OCI-LY1 (cell line): ENCODE data around the gene ZNF521.
"Not testable (repeated sequence)": the region's sequence is repeated elsewhere in the genome, so short reads cannot be mapped to it uniquely, and the experiment has no call there.

Source experiments
- H2AFZ ChIP-seq: fragments of 200-600 bp; sonication (generic), shearing (Covaris generic); 2 replicates; pipeline ENCODE4 v1.6.0; 2014; ENCODE audit warnings: antibody characterized with exemption, mild to moderate bottlenecking, low read length
- H3F3A ChIP-seq: fragments of 200-600 bp; sonication (generic), shearing (Covaris generic); 2 replicates; pipeline ENCODE4 v1.6.0; 2014; ENCODE audit warnings: mild to moderate bottlenecking, antibody characterized with exemption, low read length, moderate library complexity; ENCODE audit not compliant: insufficient read depth
- H3K27ac ChIP-seq: fragments of 200-600 bp; sonication (generic); 2 replicates; pipeline ENCODE4 v1.5.1; 2014; ENCODE audit warnings: low read length, mixed run types, mild to moderate bottlenecking, low read depth; ENCODE audit not compliant: poor library complexity, severe bottlenecking
- H3K27me3 ChIP-seq: fragments of 200-600 bp; sonication (generic); 2 replicates; pipeline ENCODE4 v1.6.0; 2014; ENCODE audit warnings: antibody characterized with exemption, mild to moderate bottlenecking, low read length, moderate library complexity; ENCODE audit not compliant: insufficient read depth
- H3K36me3 ChIP-seq: fragments of 200-600 bp; sonication (generic); 2 replicates; pipeline ENCODE4 v1.6.1; 2014; ENCODE audit warnings: mild to moderate bottlenecking, antibody characterized with exemption, low read length, moderate library complexity, mixed read lengths; ENCODE audit not compliant: insufficient read depth
- H3K4me1 ChIP-seq: fragments of 200-600 bp; sonication (generic); 2 replicates; pipeline ENCODE4 v1.5.1; 2014; ENCODE audit warnings: mild to moderate bottlenecking, low read length, moderate library complexity; ENCODE audit not compliant: insufficient read depth, severe bottlenecking
- H3K4me2 ChIP-seq: fragments of 200-600 bp; sonication (generic), shearing (Covaris generic); 2 replicates; pipeline ENCODE4 v1.6.1; 2014; ENCODE audit warnings: low read length
- H3K4me3 ChIP-seq: fragments of 200-600 bp; sonication (generic); 2 replicates; pipeline ENCODE4 v1.5.1; 2014; ENCODE audit warnings: low read length, low read depth, mild to moderate bottlenecking, mixed read lengths; ENCODE audit not compliant: poor library complexity, severe bottlenecking
- H3K79me2 ChIP-seq: fragments of 200-600 bp; shearing (Covaris generic); 2 replicates; pipeline ENCODE4 v1.6.1; 2016; ENCODE audit warnings: mixed run types, low read length, mixed read lengths; ENCODE audit not compliant: insufficient read depth
- H3K9ac ChIP-seq: fragments of 200-600 bp; sonication (generic), shearing (Covaris generic); 2 replicates; pipeline ENCODE4 v1.6.1; 2014; ENCODE audit warnings: mild to moderate bottlenecking, low read length, mixed read lengths
- H3K9me2 ChIP-seq: fragments of 200-600 bp; sonication (generic), shearing (Covaris generic); 2 replicates; pipeline ENCODE4 v1.6.1; 2014; ENCODE audit warnings: low read depth, mild to moderate bottlenecking, low read length, mixed read lengths
- H3K9me3 ChIP-seq: fragments of 200-600 bp; shearing (Covaris generic); 2 replicates; pipeline ENCODE4 v1.6.1; 2014; ENCODE audit warnings: low read length, mixed read lengths
- H4K20me1 ChIP-seq: fragments of 200-600 bp; sonication (generic), shearing (Covaris generic); 2 replicates; pipeline ENCODE4 v1.6.0; 2016; ENCODE audit warnings: mild to moderate bottlenecking, low read length; ENCODE audit not compliant: insufficient read depth
- EZH2 ChIP-seq: fragments of 200-600 bp; sonication (generic), shearing (Covaris generic); IDR thresholded peaks from 2 replicates; pipeline ENCODE4 v1.8.0; 2017; ENCODE audit warnings: borderline replicate concordance, mixed run types, mild to moderate bottlenecking, antibody characterized with exemption, low read length, moderate library complexity, mixed read lengths
- TF ChIP-seq, protein P1 (sequence below): fragments of 200-600 bp; sonication (generic), shearing (Covaris generic); IDR thresholded peaks from 2 replicates; pipeline ENCODE4 v1.5.1; 2017; ENCODE audit warnings: mild to moderate bottlenecking, antibody characterized with exemption, low read length, moderate library complexity, mixed read lengths

ZNF521 gene

DNA sequence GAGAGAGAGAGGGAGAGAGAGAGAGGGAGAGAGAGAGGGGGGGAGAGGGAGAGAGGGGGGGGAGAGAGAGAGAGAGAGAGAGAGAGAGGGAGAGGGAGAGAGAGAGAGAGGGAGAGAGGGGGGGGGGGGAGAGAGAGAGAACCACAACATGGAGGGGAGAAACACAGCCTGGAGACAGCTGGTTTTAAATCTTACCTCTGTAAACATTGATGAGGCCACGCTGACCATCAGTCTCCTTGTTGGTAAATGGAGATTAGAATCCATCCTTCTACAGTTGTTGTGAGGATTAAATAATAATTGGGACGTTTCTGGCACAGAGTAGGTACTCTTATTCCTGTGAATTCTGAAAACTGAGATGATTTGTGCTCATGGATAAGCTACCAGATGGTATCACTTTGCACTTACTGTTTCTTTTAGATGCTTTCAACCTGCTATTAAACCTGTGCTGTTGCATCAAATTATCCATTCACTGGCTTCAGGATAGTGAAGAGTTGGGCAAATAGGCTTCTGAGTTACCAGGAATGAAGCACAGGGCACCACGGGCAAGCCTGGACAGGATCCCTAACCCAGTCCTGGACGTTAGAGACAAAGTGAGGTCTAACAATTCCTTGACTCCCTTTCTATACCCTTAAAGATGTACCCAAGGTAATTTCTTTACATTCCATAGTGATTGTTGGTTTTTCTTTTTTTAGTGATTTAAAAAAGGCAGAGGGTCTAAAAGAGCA, 318.1 kb downstream of the ZNF521 start:
- Histone ChIP-seq H3K79me2 (no peaks in the 10 kb centered on the region), H3K4me3 (no peak overlapping the region), H3K9me2 (no peaks in the 10 kb centered on the region), H3K36me3 (no peaks in the 10 kb centered on the region), H3K27ac (no peak overlapping the region), H3K9me3 (no peaks in the 10 kb centered on the region), H2AFZ (no peak overlapping the region), H3K27me3 (0 out of 2 replicates have a peak, but pooled peaks cover 8% of the 10 kb centered on the region), H3K4me1 (no peaks in the 10 kb centered on the region), H3F3A (no peaks in the 10 kb centered on the region), H3K9ac (no peak overlapping the region), H3K4me2 (no peak overlapping the region), H4K20me1 (no peaks in the 10 kb centered on the region)
- TF ChIP-seq, protein P1, sequence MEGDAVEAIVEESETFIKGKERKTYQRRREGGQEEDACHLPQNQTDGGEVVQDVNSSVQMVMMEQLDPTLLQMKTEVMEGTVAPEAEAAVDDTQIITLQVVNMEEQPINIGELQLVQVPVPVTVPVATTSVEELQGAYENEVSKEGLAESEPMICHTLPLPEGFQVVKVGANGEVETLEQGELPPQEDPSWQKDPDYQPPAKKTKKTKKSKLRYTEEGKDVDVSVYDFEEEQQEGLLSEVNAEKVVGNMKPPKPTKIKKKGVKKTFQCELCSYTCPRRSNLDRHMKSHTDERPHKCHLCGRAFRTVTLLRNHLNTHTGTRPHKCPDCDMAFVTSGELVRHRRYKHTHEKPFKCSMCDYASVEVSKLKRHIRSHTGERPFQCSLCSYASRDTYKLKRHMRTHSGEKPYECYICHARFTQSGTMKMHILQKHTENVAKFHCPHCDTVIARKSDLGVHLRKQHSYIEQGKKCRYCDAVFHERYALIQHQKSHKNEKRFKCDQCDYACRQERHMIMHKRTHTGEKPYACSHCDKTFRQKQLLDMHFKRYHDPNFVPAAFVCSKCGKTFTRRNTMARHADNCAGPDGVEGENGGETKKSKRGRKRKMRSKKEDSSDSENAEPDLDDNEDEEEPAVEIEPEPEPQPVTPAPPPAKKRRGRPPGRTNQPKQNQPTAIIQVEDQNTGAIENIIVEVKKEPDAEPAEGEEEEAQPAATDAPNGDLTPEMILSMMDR, result no peak
- no peak for TF ChIP-seq EZH2

GRCh38 chr18:25033175-25033574, 318.8 kb downstream of the ZNF521 start:
- not testable (repeated sequence) for H3K9me2 ChIP-seq, H2AFZ ChIP-seq, H3K4me2 ChIP-seq, H3K36me3 ChIP-seq, H3K79me2 ChIP-seq, H3K4me3 ChIP-seq, H3K27me3 ChIP-seq, H3K9me3 ChIP-seq, H3K9ac ChIP-seq, H4K20me1 ChIP-seq, H3K27ac ChIP-seq, H3K4me1 ChIP-seq, H3F3A ChIP-seq

DNA sequence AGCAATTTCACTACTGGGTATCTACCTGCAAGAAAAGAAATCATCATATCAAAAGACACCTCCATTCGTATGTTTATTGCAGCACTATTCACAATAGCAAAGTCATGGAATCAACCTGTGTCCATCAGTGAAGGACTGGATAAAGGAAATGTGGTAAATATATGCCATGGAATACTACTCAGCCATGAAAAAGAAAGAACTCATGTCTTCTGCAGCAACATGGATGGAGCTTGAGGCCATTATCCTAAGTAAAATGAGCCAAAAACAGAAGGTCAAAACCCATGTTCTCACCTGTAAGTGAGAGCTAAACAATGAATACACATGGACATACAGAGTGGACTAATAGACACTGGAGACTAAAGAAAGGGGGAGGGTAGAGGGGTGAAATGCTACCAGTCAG, 322.2 kb downstream of the ZNF521 start:
- H3K9ac ChIP-seq, result no peak overlapping the region
- no peaks in the 10 kb centered on the region for H3K4me1 ChIP-seq
- no peaks in the 10 kb centered on the region for H3K36me3 ChIP-seq
- no peaks in the 10 kb centered on the region for H3F3A ChIP-seq
- TF ChIP-seq EZH2, result no peak
- TF ChIP-seq, protein P1, result no peak
- no peak overlapping the region for H2AFZ ChIP-seq
- no peak overlapping the region for H3K4me2 ChIP-seq
- no peaks in the 10 kb centered on the region for H4K20me1 ChIP-seq
- no peak overlapping the region for H3K27ac ChIP-seq
- H3K9me3 ChIP-seq, result no peaks in the 10 kb centered on the region
- 0 out of 2 replicates have a peak, but pooled peaks cover 7% of the 10 kb centered on the region for H3K27me3 ChIP-seq
- no peaks in the 10 kb centered on the region for H3K9me2 ChIP-seq
- H3K4me3 ChIP-seq, result no peak overlapping the region
- H3K79me2 ChIP-seq, result no peaks in the 10 kb centered on the region

DNA sequence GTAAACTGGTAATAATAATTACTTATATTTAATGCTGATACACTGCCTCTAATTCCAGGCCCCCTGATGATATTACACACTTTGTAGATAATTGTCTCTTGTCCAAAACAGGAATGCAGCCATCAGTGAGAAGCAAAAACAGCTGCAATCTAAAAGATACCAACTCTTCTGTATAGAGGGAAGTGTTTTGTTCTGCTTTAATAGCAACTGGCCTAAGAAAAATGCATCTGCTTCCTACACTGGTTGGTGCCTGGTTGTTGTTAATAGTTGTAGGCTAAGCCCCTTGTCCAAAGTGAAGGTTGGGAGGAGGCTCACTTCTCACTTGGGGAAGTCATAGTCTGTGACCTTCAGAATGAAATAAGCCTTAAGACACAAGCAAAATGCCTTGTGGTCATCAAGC, 332.0 kb downstream of the ZNF521 start:
- H3K9me2 ChIP-seq, result no peaks in the 10 kb centered on the region
- 0 out of 2 replicates have a peak, but pooled peaks cover 2% of the 10 kb centered on the region for H3K27me3 ChIP-seq
- H3K4me2 ChIP-seq, result no peak overlapping the region
- no peaks in the 10 kb centered on the region for H4K20me1 ChIP-seq
- no peak overlapping the region for H3K4me3 ChIP-seq
- no peak overlapping the region for H3K27ac ChIP-seq
- H3K9me3 ChIP-seq, result no peaks in the 10 kb centered on the region
- no peaks in the 10 kb centered on the region for H3F3A ChIP-seq
- H3K4me1 ChIP-seq, result no peaks in the 10 kb centered on the region
- TF ChIP-seq EZH2, result no peak
- TF ChIP-seq, protein P1, result no peak
- H3K9ac ChIP-seq, result no peak overlapping the region
- H3K79me2 ChIP-seq, result no peaks in the 10 kb centered on the region
- H2AFZ ChIP-seq, result no peak overlapping the region
- no peaks in the 10 kb centered on the region for H3K36me3 ChIP-seq
